BE2C (cell line): ENCODE results near the gene MOG.

Source experiments
- DNase-seq: peaks from one replicate; pipeline ENCODE4 v3.0.0-alpha.2; 2020
- H3K27me3 ChIP-seq: fragments of 250-450 bp; sonication (Bioruptor Pico); 2 replicates; pipeline ENCODE4 v1.5.1; 2020; ENCODE audit warnings: mild to moderate bottlenecking
- H3K36me3 ChIP-seq: fragments of 250-450 bp; sonication (Bioruptor Pico); 2 replicates; pipeline ENCODE4 v1.5.1; 2020; ENCODE audit warnings: mild to moderate bottlenecking
- H3K4me1 ChIP-seq: fragments of 250-450 bp; sonication (Bioruptor Pico); 2 replicates; pipeline ENCODE4 v1.5.1; 2020
- H3K4me3 ChIP-seq: 2 replicates; pipeline ENCODE4 v1.5.1; 2011; ENCODE audit warnings: low read depth, low read length
- H3K9me3 ChIP-seq: fragments of 250-450 bp; sonication (Bioruptor Pico); 2 replicates; pipeline ENCODE4 v1.5.1; 2020
- TF ChIP-seq, protein P1 (sequence below): IDR thresholded peaks from 2 replicates; pipeline ENCODE4 v1.5.1; 2012; ENCODE audit warnings: mild to moderate bottlenecking, low read depth, low read length

MOG gene

DNA sequence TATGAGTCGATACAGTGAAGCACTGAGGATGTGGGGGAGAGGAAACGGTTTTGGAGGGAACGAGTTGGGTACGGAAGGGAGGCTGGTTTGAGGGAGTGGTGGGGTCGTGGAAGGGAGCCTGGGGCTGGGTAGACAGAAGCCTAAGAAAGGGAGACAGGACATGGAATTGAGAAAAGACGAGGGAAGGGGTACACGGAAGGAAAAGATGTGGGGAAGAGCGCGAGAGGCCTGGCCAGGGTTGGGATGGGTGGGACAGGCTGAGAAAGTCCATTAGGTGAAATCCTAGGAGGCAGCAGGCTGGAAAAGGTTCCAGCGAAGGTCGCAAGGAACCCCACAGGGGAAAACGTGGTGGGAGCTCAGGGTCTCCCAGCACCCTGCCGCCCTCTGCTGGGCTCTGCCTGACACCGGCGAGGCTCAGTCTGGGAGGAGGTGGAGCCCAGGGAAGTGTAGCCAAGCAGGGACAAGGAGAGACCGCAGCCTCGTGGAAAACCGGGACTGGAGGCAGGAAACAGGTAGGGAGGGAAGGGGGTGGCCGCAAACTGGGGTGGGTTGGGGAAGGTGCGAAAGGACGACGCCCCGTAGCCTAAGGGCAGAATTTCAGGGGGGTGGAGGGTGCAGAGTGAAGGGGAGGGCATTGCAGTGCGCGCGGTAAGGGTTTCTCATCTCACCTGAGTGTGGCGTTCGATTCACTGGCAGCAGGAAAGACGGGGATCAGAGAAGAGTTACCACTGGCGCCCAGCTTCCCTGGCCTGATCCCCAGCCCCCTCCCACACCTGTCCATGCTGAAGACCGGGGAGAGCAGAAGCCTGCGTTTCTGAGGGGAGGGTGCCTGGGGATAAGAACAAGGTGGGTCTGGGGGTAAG lies 28.2 kb upstream of the MOG start:
- H3K36me3 ChIP-seq, result no peaks in the 10 kb centered on the region
- TF ChIP-seq, protein P1, sequence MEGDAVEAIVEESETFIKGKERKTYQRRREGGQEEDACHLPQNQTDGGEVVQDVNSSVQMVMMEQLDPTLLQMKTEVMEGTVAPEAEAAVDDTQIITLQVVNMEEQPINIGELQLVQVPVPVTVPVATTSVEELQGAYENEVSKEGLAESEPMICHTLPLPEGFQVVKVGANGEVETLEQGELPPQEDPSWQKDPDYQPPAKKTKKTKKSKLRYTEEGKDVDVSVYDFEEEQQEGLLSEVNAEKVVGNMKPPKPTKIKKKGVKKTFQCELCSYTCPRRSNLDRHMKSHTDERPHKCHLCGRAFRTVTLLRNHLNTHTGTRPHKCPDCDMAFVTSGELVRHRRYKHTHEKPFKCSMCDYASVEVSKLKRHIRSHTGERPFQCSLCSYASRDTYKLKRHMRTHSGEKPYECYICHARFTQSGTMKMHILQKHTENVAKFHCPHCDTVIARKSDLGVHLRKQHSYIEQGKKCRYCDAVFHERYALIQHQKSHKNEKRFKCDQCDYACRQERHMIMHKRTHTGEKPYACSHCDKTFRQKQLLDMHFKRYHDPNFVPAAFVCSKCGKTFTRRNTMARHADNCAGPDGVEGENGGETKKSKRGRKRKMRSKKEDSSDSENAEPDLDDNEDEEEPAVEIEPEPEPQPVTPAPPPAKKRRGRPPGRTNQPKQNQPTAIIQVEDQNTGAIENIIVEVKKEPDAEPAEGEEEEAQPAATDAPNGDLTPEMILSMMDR, result peak; percentile 66
- H3K9me3 ChIP-seq, result no peaks in the 10 kb centered on the region
- H3K4me3 ChIP-seq, result peak overlapping the region; percentile 73
- DNase-seq, result peak; percentile 94
- H3K27me3 ChIP-seq, result peaks cover 2% of the 10 kb centered on the region; the same call in 1 of the 2 replicates
- H3K4me1 ChIP-seq, result peaks cover 3% of the 10 kb centered on the region; the same call in 1 of the 2 replicates

DNA sequence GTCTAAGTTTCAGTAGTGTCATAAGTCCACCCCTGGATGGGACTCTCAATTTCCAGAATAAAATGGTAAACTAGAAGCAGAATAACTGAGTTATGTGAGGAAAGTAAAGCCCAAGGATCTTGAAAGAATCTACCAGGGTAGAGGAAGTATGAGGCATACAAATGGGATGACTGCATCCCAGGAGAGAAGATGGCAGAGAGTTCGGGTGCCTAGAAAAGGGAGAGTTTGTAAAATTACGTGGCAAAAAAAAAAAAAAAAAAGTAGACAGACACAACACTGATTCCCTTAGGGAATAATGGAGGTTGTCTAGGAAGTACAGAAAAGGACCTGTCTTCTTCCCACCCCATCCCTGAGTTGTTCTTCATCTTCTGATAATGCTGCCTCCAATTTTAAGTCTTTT lies 27.3 kb upstream of the MOG start:
- peaks cover 3% of the 10 kb centered on the region; the same call in 1 of the 2 replicates for H3K4me1 ChIP-seq

DNA sequence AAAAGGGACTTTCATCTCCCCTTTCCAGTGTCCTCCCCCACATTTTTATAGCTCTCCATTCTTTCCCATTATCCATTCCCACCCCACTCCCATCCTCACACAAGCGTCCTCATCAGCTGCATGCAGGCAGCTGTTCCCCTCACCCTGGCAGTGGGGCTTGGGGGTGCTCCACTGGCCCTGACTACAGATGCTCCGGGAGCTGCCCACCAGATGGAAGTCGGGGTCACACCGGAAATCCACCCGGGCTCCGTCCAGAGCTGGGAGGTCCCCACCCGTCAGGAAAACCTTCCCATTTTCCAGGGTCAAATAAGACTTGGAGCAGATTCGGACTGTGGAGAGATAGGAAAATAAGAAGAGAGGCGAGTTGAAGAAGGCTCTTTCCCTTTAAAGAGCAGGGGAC lies 26.6 kb upstream of the MOG start:
- TF ChIP-seq, protein P1, result no peak
- Histone ChIP-seq H3K27me3 (peaks cover 2% of the 10 kb centered on the region; the same call in 1 of the 2 replicates), H3K36me3 (no peaks in the 10 kb centered on the region), H3K9me3 (no peaks in the 10 kb centered on the region), H3K4me1 (peaks cover 3% of the 10 kb centered on the region; the same call in 1 of the 2 replicates), H3K4me3 (no peak overlapping the region)
- no peak for DNase-seq

More for the DNA sequence above, 27.3 kb upstream of the MOG start:
- Histone ChIP-seq H3K27me3 (peaks cover 2% of the 10 kb centered on the region; the same call in 1 of the 2 replicates), H3K36me3 (no peaks in the 10 kb centered on the region), H3K4me3 (no peak overlapping the region), H3K9me3 (no peaks in the 10 kb centered on the region)
- TF ChIP-seq, protein P1, result no peak
- DNase-seq, result no peak

DNA sequence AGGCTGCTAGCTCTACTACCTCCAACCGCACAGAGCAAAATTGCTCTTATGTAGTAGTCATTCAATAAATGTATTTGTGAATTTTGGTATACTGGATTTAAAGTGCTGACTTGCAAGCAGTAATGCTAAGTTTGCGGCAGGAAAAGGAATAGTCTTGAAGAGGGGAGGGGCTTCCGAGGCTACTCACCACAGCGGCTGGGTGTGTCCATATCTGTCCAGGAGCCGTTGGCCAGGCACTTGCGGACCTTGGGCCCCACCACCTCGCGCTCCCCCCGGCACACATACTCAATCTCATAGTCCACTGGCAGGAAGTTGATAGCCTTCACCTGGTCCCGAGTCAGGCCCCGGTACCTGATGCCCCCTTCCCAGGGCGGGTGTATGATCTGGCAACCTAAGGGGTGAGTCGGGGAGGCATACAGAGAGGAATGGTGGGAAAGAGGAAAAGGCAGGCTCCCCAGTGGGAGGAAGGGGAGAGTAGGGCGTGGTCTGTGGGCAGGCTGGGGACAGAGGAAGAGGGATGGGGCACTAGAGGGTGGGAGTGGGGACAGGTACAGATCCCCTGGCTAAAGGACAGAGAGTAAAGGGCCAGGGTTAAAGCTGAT lies 25.6 kb upstream of the MOG start:
- peaks cover 3% of the 10 kb centered on the region; the same call in 1 of the 2 replicates for H3K4me1 ChIP-seq
- DNase-seq, result no peak
- TF ChIP-seq, protein P1, result no peak
- H3K27me3 ChIP-seq, result peaks cover 2% of the 10 kb centered on the region; the same call in 1 of the 2 replicates
- no peaks in the 10 kb centered on the region for H3K9me3 ChIP-seq
- no peak overlapping the region for H3K4me3 ChIP-seq
- no peaks in the 10 kb centered on the region for H3K36me3 ChIP-seq

DNA sequence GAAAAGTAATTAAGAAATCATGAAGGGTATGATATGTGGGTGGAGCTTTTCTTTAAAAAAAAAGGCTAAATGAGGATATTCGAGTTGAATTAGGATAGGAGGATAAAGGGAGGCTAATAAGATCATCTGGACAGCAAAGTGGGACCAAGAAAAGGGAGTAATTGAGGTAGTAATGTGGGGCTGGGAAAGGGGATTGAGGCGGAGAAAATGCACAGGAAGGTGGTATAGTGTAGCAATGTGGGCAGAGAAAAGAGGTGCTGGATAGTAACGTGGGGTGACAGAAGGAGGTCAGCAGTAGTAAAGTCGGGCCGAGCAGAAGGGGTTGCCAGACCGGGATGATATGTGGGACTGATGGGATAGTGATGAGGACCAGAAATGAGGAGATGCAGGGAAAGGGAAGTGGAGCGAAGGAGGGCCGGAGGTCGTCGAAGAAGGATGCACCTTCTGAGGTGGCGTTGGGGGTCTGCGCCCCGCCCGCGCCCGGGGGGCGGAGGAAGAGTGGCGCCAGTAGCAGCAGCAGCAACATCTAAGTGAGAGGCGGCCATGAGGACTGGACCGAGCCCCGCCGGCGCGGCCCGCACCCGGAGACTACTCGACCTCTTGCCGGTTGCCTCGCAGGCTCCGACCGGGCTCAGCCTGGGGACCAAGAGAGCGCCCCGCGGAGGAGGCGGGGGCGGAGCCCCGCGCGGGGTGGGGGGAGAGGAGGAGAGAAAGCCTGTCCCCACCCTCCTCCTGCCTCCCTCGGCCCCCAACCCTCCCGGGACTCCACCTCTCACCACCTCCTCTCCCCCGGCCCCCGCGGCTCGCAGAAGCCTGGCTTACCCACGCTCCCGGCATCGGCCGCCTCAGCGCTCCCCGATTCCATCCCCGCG lies 24.8 kb upstream of the MOG start:
- Histone ChIP-seq H3K4me1 (peaks cover 3% of the 10 kb centered on the region; the same call in 1 of the 2 replicates), H3K9me3 (no peaks in the 10 kb centered on the region), H3K4me3 (peak overlapping the region; percentile 70), H3K27me3 (no peaks in the 10 kb centered on the region; the same call in 1 of the 2 replicates), H3K36me3 (no peaks in the 10 kb centered on the region)
- peak; percentile 71 for DNase-seq
- TF ChIP-seq, protein P1, result no peak
